Neural progenitor cell (in vitro differentiated cells): ENCODE results near the gene ARL13B. TPM values are rescaled to one million over a fixed set of nuclear protein-coding genes. Genes with fewer than 3 reads are reported as not detected.

Experiments
- DNase-seq: peaks from one replicate; pipeline ENCODE4 v3.0.0-alpha.2; 2016; ENCODE audit warnings: low spot score
- H2AFZ ChIP-seq: fragments of 200-600 bp; sonication (generic); replicated peaks from 2 replicates; pipeline ENCODE4 v1.6.1; 2016; ENCODE audit warnings: antibody characterized with exemption
- H3F3A ChIP-seq: fragments of 200-600 bp; sonication (generic); 2 replicates; pipeline ENCODE4 v1.6.1; 2016; ENCODE audit warnings: antibody characterized with exemption, low read depth
- H3K27ac ChIP-seq: fragments of 200-600 bp; sonication (generic); 2 replicates; pipeline ENCODE4 v1.5.1; 2016; ENCODE audit warnings: mild to moderate bottlenecking
- H3K27me3 ChIP-seq: fragments of 200-600 bp; sonication (generic); 2 replicates; pipeline ENCODE4 v1.6.1; 2016; ENCODE audit warnings: mild to moderate bottlenecking, moderate library complexity
- H3K36me3 ChIP-seq: fragments of 200-600 bp; sonication (generic); 2 replicates; pipeline ENCODE4 v1.5.1; 2016
- H3K4me1 ChIP-seq: fragments of 200-600 bp; sonication (generic); 2 replicates; pipeline ENCODE4 v1.6.1; 2016; ENCODE audit warnings: mixed run types
- H3K4me2 ChIP-seq: fragments of 200-600 bp; sonication (generic); 2 replicates; pipeline ENCODE4 v1.6.1; 2016
- H3K4me3 ChIP-seq: fragments of 200-600 bp; sonication (generic); 2 replicates; pipeline ENCODE4 v1.5.1; 2016
- H3K79me2 ChIP-seq: fragments of 200-600 bp; sonication (generic); 2 replicates; pipeline ENCODE4 v1.6.1; 2016; ENCODE audit warnings: low read depth
- H3K9ac ChIP-seq: fragments of 200-600 bp; sonication (generic); 2 replicates; pipeline ENCODE4 v1.6.1; 2016
- H3K9me3 ChIP-seq: fragments of 200-600 bp; sonication (generic); 2 replicates; pipeline ENCODE4 v1.5.1; 2016; ENCODE audit warnings: low read depth
- H4K20me1 ChIP-seq: fragments of 200-600 bp; sonication (generic); 2 replicates; pipeline ENCODE4 v1.6.1; 2016; ENCODE audit warnings: low read depth
- H3K27ac Mint-ChIP-seq: 3 replicates; pipeline ENCODE4 v1.8.0; 2021; ENCODE audit warnings: mixed read lengths
- H3K27me3 Mint-ChIP-seq: 2 replicates; pipeline ENCODE4 v1.8.0; 2022; ENCODE audit warnings: low read depth, mild to moderate bottlenecking, inconsistent platforms, moderate library complexity, mixed read lengths; ENCODE audit not compliant: insufficient read depth
- H3K36me3 Mint-ChIP-seq: 3 replicates; pipeline ENCODE4 v1.8.0; 2021; ENCODE audit warnings: mixed read lengths
- H3K4me1 Mint-ChIP-seq: 3 replicates; pipeline ENCODE4 v1.8.0; 2021; ENCODE audit warnings: mixed read lengths
- H3K4me3 Mint-ChIP-seq: 3 replicates; pipeline ENCODE4 v1.8.0; 2021; ENCODE audit warnings: mild to moderate bottlenecking, moderate library complexity, mixed read lengths
- H3K9me3 Mint-ChIP-seq: 3 replicates; pipeline ENCODE4 v1.8.0; 2020; ENCODE audit warnings: mixed read lengths
- CTCF ChIP-seq: fragments of 200-600 bp; sonication (generic); IDR thresholded peaks from 2 replicates; pipeline ENCODE4 v1.5.1; 2017; ENCODE audit warnings: antibody characterized with exemption, mild to moderate bottlenecking
- EZH2 ChIP-seq: fragments of 200-600 bp; sonication (generic); IDR thresholded peaks from 2 replicates; pipeline ENCODE4 v1.6.1; 2017; ENCODE audit warnings: antibody characterized with exemption, mild to moderate bottlenecking, moderate library complexity
- EZH2phosphoT487 ChIP-seq: fragments of 200-600 bp; sonication (generic); IDR thresholded peaks from 2 replicates; pipeline ENCODE4 v1.6.1; 2017; ENCODE audit warnings: antibody characterized with exemption
- total RNA-seq: library from RNA; depleted of rRNA; stranded (reverse); fragments of >200 nt; gene quantifications from 2 replicates; pipeline ENCODE4 v1.2.3, GENCODE V29; 2015; ENCODE audit warnings: low replicate concordance

The ARL13B gene
- total RNA-seq, 1 donor from 2014 or later = 13.8 TPM

- Mint-ChIP-seq H3K4me1 (no peaks in the 10 kb centered on the region), H3K27me3 (no peaks in the 10 kb centered on the region), H3K9me3 (no peaks in the 10 kb centered on the region), H3K27ac (no peak overlapping the region), H3K36me3 (peaks cover 15% of the 10 kb centered on the region), H3K4me3 (no peak overlapping the region)
- no peaks in the 10 kb centered on the region for H3K27me3 ChIP-seq
- H3K4me3 ChIP-seq = no peak overlapping the region
- DNase-seq = no peak
- H3K9me3 ChIP-seq = no peaks in the 10 kb centered on the region
- TF ChIP-seq CTCF = no peak
- no peak overlapping the region for H3K27ac ChIP-seq
- H3F3A ChIP-seq = no peaks in the 10 kb centered on the region
- H3K79me2 ChIP-seq = no peaks in the 10 kb centered on the region
- no peak overlapping the region for H3K9ac ChIP-seq
- no peaks in the 10 kb centered on the region for H4K20me1 ChIP-seq
- H3K4me1 ChIP-seq = no peaks in the 10 kb centered on the region
- no peak overlapping the region for H2AFZ ChIP-seq
- H3K36me3 ChIP-seq = no peaks in the 10 kb centered on the region
- no peak overlapping the region for H3K4me2 ChIP-seq
Measured at GRCh38 chr3:94089126-94089525, 109.2 kb downstream of the ARL13B start.

GRCh38 chr3:94092086-94092485 lies 112.1 kb downstream of the ARL13B start:
- no peaks in the 10 kb centered on the region for H3K4me1 ChIP-seq
- no peak overlapping the region for H3K9ac ChIP-seq
- no peak for DNase-seq
- no peaks in the 10 kb centered on the region for H3K36me3 ChIP-seq
- Mint-ChIP-seq H3K9me3 (no peaks in the 10 kb centered on the region), H3K27me3 (no peaks in the 10 kb centered on the region), H3K27ac (no peak overlapping the region), H3K36me3 (peaks cover 16% of the 10 kb centered on the region), H3K4me1 (no peaks in the 10 kb centered on the region), H3K4me3 (no peak overlapping the region)
- no peak overlapping the region for H3K4me3 ChIP-seq
- H3K9me3 ChIP-seq = no peaks in the 10 kb centered on the region
- H3F3A ChIP-seq = no peaks in the 10 kb centered on the region
- H3K4me2 ChIP-seq = no peak overlapping the region
- TF ChIP-seq CTCF = no peak
- no peak for TF ChIP-seq EZH2
- no peak for TF ChIP-seq EZH2phosphoT487
- H2AFZ ChIP-seq = no peak overlapping the region
- H4K20me1 ChIP-seq = no peaks in the 10 kb centered on the region
- H3K79me2 ChIP-seq = no peaks in the 10 kb centered on the region
- H3K27me3 ChIP-seq = no peaks in the 10 kb centered on the region
- H3K27ac ChIP-seq = no peak overlapping the region

- peaks cover 23% of the 10 kb centered on the region for H3K36me3 Mint-ChIP-seq
- H2AFZ ChIP-seq = no peak overlapping the region
Measured at GRCh38 chr3:94093151-94093550, 113.2 kb downstream of the ARL13B start.

More at GRCh38 chr3:94093151-94093550, 113.2 kb downstream of the ARL13B start:
- H3K27me3 Mint-ChIP-seq = no peaks in the 10 kb centered on the region
- no peak for TF ChIP-seq EZH2phosphoT487
- TF ChIP-seq EZH2 = no peak
- TF ChIP-seq CTCF = no peak
- Histone ChIP-seq H3K9me3 (no peaks in the 10 kb centered on the region), H3K4me1 (no peaks in the 10 kb centered on the region), H3K79me2 (no peaks in the 10 kb centered on the region), H3K9ac (no peak overlapping the region), H4K20me1 (no peaks in the 10 kb centered on the region), H3K27me3 (no peaks in the 10 kb centered on the region), H3K36me3 (no peaks in the 10 kb centered on the region), H3K4me2 (no peak overlapping the region), H3K27ac (no peak overlapping the region), H3F3A (no peaks in the 10 kb centered on the region), H3K4me3 (no peak overlapping the region)
- no peak overlapping the region for H3K27ac Mint-ChIP-seq
- no peak for DNase-seq
- H3K9me3 Mint-ChIP-seq = no peaks in the 10 kb centered on the region
- H3K4me3 Mint-ChIP-seq = no peak overlapping the region
- H3K4me1 Mint-ChIP-seq = no peaks in the 10 kb centered on the region
